C4-2B (cell line): ENCODE measurements around the gene NFIA.

Source experiments
- H3K27ac ChIP-seq: fragments of 450-650 bp; 2 replicates; pipeline ENCODE4 v1.5.1; 2017
- CTCF ChIP-seq: fragments of 450-650 bp; conservative IDR thresholded peaks from 2 replicates; pipeline ENCODE4 v1.5.1; 2017; ENCODE audit warnings: mild to moderate bottlenecking
- ZFX ChIP-seq: fragments of 450-650 bp; IDR thresholded peaks from 2 replicates; pipeline ENCODE4 v1.6.1; 2017

The NFIA gene

GRCh38 chr1:61287734-61288133 is 205.4 kb downstream of the NFIA start:
- no peak for TF ChIP-seq ZFX
- TF ChIP-seq CTCF = no peak
- H3K27ac ChIP-seq = no peak overlapping the region

GRCh38 chr1:61289232-61290098 is 207.1 kb downstream of the NFIA start:
- TF ChIP-seq CTCF (no peak), ZFX (no peak)
- no peak overlapping the region for H3K27ac ChIP-seq

- no peak overlapping the region for H3K27ac ChIP-seq
- no peak for TF ChIP-seq ZFX
- TF ChIP-seq CTCF = no peak
Observed at GRCh38 chr1:61290525-61290924, 208.2 kb downstream of the NFIA start.

GRCh38 chr1:61293197-61293596 is 210.8 kb downstream of the NFIA start:
- no peak overlapping the region for H3K27ac ChIP-seq
- TF ChIP-seq ZFX = no peak
- TF ChIP-seq CTCF = no peak

- no peak overlapping the region for H3K27ac ChIP-seq
- TF ChIP-seq CTCF = no peak
- no peak for TF ChIP-seq ZFX
Observed at GRCh38 chr1:61293986-61294504, 211.7 kb downstream of the NFIA start.

- H3K27ac ChIP-seq = no peak overlapping the region
- TF ChIP-seq ZFX = no peak
- TF ChIP-seq CTCF = no peak
Observed at GRCh38 chr1:61294930-61295329, 212.6 kb downstream of the NFIA start.

GRCh38 chr1:61295818-61296537 is 213.6 kb downstream of the NFIA start:
- no peak overlapping the region for H3K27ac ChIP-seq
- TF ChIP-seq ZFX = no peak
